ENCODE results near the gene CD4.

DNA sequence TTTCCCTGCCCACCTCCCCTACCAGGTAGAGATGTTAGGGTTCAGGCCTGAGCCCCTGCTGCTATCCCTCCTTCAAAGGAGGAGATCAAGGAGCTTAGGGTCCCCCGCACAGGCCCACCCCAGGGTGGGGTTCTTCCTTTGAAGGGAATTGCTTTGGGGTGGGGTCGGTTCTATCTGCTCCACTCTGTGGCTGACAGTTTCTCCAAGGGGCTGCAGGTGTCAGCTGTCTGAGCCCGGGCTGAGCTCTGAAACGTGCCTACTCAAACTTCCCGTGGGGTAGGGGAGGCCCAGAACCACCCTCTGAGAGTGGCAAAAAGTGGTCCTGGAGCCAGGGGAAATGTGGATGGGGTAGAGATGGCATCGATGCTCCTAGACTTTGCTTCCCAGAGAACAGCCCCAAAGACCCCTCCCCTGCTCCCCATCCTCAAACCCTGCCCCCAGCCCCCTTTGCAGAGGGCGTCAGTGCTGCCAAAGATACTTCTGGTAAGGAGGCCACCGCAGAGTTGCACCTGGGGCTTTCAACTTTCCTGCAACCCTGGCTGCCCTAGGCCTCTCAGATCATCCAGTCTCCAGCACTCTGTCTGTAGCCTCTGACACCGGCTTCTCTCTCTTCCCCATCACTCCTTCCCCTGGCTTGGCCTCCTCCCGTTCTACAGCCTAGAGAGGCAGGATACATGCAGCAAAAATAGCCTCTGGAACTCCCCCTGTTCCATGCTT, 6.3 kb upstream of the CD4 start:
- TF ChIP-seq CTCF (IDR thresholded peaks at IDR 0.05; ENCODE audit: insufficient read depth, low read length, poor library complexity, severe bottlenecking), result no peak
- no peak for TF ChIP-seq EZH2phosphoT487 (conservative IDR thresholded peaks at IDR 0.05; ENCODE audit: low read length)
